Measurements from ENCODE around the gene HTRA3. TPM values are rescaled to one million over a fixed set of nuclear protein-coding genes. Genes with fewer than 3 reads are reported as not detected.

Gene HTRA3
- total and polyA plus RNA-seq, 2 experiments from 2014 or later: 1.3 to 3.6 TPM

DNA sequence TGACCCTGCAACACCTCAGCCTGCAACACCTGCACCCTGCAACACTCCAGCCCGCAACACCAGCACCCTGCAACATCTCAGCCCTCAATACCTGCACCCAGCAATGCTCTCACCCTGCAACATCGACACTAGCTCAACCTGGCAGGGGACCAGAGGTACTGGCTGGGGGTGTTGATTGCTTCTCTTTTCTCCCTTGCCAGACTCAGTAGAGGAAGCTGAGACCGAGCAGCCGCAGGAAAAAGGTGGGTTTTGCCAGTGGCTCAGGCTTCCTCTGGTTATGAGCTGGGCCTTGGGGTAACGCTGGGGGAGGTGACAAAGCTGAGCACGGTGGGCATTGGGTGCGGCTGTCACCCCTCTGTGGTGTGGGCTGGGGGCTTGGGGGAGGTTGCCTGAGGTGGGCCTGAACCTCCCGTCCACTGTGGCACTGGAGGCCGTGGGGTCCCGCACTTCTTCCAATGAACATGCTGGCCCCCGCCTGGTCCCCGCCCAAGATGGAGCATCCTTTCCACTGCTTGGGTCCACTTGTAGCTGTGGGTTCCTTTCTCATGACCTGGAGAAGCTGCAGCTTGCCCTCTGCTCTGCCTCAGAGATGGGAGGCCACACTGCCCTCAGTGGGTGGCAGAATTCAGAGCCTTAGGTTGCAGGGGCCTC is 44.5 kb upstream of the HTRA3 start:
- DNase-seq (ENCODE audit: low spot score) (no peak), ATAC-seq (no peak)
- no peaks in the 10 kb centered on the region for H3F3A ChIP-seq (replicated peaks; ENCODE audit: low read depth)
- H3K9me3 Mint-ChIP-seq: no peaks in the 10 kb centered on the region
- H2AFZ ChIP-seq: peak overlapping the region; percentile 28; the same call in 1 of the 2 replicates
- no peaks in the 10 kb centered on the region for H3K27me3 ChIP-seq (ENCODE audit: insufficient read depth)
- 0 out of 2 replicates have a peak overlapping the region, but pooled peaks have one; percentile 55 for H3K4me2 ChIP-seq
- no peaks in the 10 kb centered on the region for H3K79me2 ChIP-seq (replicated peaks; ENCODE audit: insufficient read depth)
- no peak overlapping the region; the same call in 2 of the 3 replicates for H3K4me3 Mint-ChIP-seq
- H3K27ac ChIP-seq (ENCODE audit: low read depth): no peak overlapping the region
- H3K4me1 Mint-ChIP-seq: peaks cover 23% of the 10 kb centered on the region
- TF ChIP-seq REST (IDR thresholded peaks at IDR 0.05; ENCODE audit: unreplicated experiment) (no peak), EZH2phosphoT487 (IDR thresholded peaks at IDR 0.05; ENCODE audit: unreplicated experiment) (no peak), NANOG (IDR thresholded peaks at IDR 0.05; ENCODE audit: borderline replicate concordance) (no peak), STAT1 (IDR thresholded peaks at IDR 0.05; ENCODE audit: unreplicated experiment) (no peak), ZNF114 (CRISPR knock-in tag; IDR thresholded peaks at IDR 0.05) (no peak), ETS1 (IDR thresholded peaks at IDR 0.05) (no peak), ZNF331 (CRISPR knock-in tag; IDR thresholded peaks at IDR 0.05; ENCODE audit: low read depth) (no peak)
- H3K36me3 Mint-ChIP-seq (ENCODE audit: low read depth): no peaks in the 10 kb centered on the region
- H3K9me2 ChIP-seq (ENCODE audit: insufficient read depth): no peaks in the 10 kb centered on the region
- no peaks in the 10 kb centered on the region for H4K20me1 ChIP-seq (replicated peaks; ENCODE audit: insufficient read depth)
- peaks cover 9% of the 10 kb centered on the region for H3K27me3 Mint-ChIP-seq (ENCODE audit: insufficient read depth, low read depth, poor library complexity)
- peaks cover 11% of the 10 kb centered on the region for H3K4me1 ChIP-seq (ENCODE audit: insufficient read depth)
- H3K4me3 ChIP-seq: no peak overlapping the region
- H3K36me3 ChIP-seq (ENCODE audit: insufficient read depth): no peaks in the 10 kb centered on the region
- peak overlapping the region; percentile 85; the same call in 1 of the 2 replicates for H3K27ac Mint-ChIP-seq

GRCh38 chr4:8225706-8226443 is 43.7 kb upstream of the HTRA3 start:
- Histone ChIP-seq H4K20me1 (replicated peaks; ENCODE audit: insufficient read depth) (no peaks in the 10 kb centered on the region), H2AFZ (peak overlapping the region; percentile 9), H3K4me2 (peak overlapping the region; percentile 55), H3K79me2 (replicated peaks; ENCODE audit: insufficient read depth) (no peaks in the 10 kb centered on the region), H3K36me3 (ENCODE audit: insufficient read depth) (no peaks in the 10 kb centered on the region), H3K4me1 (ENCODE audit: insufficient read depth) (peaks cover 11% of the 10 kb centered on the region), H3K4me3 (no peak overlapping the region), H3K27ac (ENCODE audit: low read depth) (peak overlapping the region; percentile 53; the same call in 1 of the 2 replicates), H3F3A (replicated peaks; ENCODE audit: low read depth) (no peaks in the 10 kb centered on the region), H3K27me3 (ENCODE audit: insufficient read depth) (no peaks in the 10 kb centered on the region), H3K9me2 (ENCODE audit: insufficient read depth) (no peaks in the 10 kb centered on the region)
- peak overlapping the region; percentile 47; the same call in 2 of the 3 replicates for H3K4me3 Mint-ChIP-seq
- DNase-seq (ENCODE audit: low spot score) (peak; percentile 59), ATAC-seq (peak; percentile 69)
- H3K4me1 Mint-ChIP-seq: peaks cover 23% of the 10 kb centered on the region
- H3K27ac Mint-ChIP-seq: peak overlapping the region; percentile 85
- H3K27me3 Mint-ChIP-seq (ENCODE audit: insufficient read depth, low read depth, poor library complexity): peaks cover 10% of the 10 kb centered on the region
- H3K36me3 Mint-ChIP-seq (ENCODE audit: low read depth): no peaks in the 10 kb centered on the region
- no peaks in the 10 kb centered on the region for H3K9me3 Mint-ChIP-seq
- TF ChIP-seq JUNB (IDR thresholded peaks at IDR 0.05; ENCODE audit: unreplicated experiment) (no peak), ZNF331 (CRISPR knock-in tag; IDR thresholded peaks at IDR 0.05; ENCODE audit: low read depth) (no peak), EZH2phosphoT487 (IDR thresholded peaks at IDR 0.05; ENCODE audit: unreplicated experiment) (no peak), REST (IDR thresholded peaks at IDR 0.05; ENCODE audit: unreplicated experiment) (no peak)
